ENCODE data around the gene OR10AD1.
"Not testable (repeated sequence)": the region's sequence is repeated elsewhere in the genome, so short reads cannot be mapped to it uniquely, and the experiment has no call there.

The OR10AD1 gene

GRCh38 chr12:48160807-48161206 is 42.3 kb downstream of the OR10AD1 start:
- Mint-ChIP-seq H3K27ac (no peak overlapping the region), H3K4me1 (ENCODE audit: low read depth) (peaks cover 17% of the 10 kb centered on the region)

GRCh38 chr12:48160046-48160445 is 43.0 kb downstream of the OR10AD1 start:
- Mint-ChIP-seq H3K4me1 (ENCODE audit: low read depth) (peaks cover 15% of the 10 kb centered on the region), H3K27ac (no peak overlapping the region), H3K27me3 (ENCODE audit: low read depth) (peaks cover 16% of the 10 kb centered on the region), H3K9me3 (no peaks in the 10 kb centered on the region), H3K4me3 (no peak overlapping the region), H3K36me3 (ENCODE audit: low read depth) (peaks cover 5% of the 10 kb centered on the region)

More at GRCh38 chr12:48160807-48161206, 42.3 kb downstream of the OR10AD1 start:
- no peaks in the 10 kb centered on the region for H3K9me3 Mint-ChIP-seq
- H3K4me3 Mint-ChIP-seq, result no peak overlapping the region
- H3K27me3 Mint-ChIP-seq (ENCODE audit: low read depth), result peaks cover 22% of the 10 kb centered on the region
- peaks cover 5% of the 10 kb centered on the region for H3K36me3 Mint-ChIP-seq (ENCODE audit: low read depth)

- H3K4me3 Mint-ChIP-seq, result peak overlapping the region; percentile 94
- H3K4me1 Mint-ChIP-seq (ENCODE audit: low read depth), result peaks cover 23% of the 10 kb centered on the region
- peak overlapping the region; percentile 94 for H3K27ac Mint-ChIP-seq
- H3K9me3 Mint-ChIP-seq, result no peaks in the 10 kb centered on the region
- peaks cover 7% of the 10 kb centered on the region for H3K27me3 Mint-ChIP-seq (ENCODE audit: low read depth)
- H3K36me3 Mint-ChIP-seq (ENCODE audit: low read depth), result peaks cover 14% of the 10 kb centered on the region
Measured at GRCh38 chr12:48157889-48158370, 45.2 kb downstream of the OR10AD1 start.

GRCh38 chr12:48157018-48157888 is 45.8 kb downstream of the OR10AD1 start, which contains the start of gene ASB8:
Gene ASB8 (minus strand): TSS chr12:48157515. CDS start chr12:48153496, 4,019 bp downstream.
- Mint-ChIP-seq H3K9me3 (no peaks in the 10 kb centered on the region), H3K27ac (peak within 1 kb of the TSS; percentile 94), H3K4me1 (ENCODE audit: low read depth) (peaks cover 24% of the 10 kb centered on the region), H3K4me3 (peak within 1 kb of the TSS; percentile 94), H3K27me3 (ENCODE audit: low read depth) (peaks cover 7% of the 10 kb centered on the region), H3K36me3 (ENCODE audit: low read depth) (peaks cover 15% of the 10 kb centered on the region)

- Mint-ChIP-seq H3K4me1 (ENCODE audit: low read depth) (peaks cover 24% of the 10 kb centered on the region), H3K9me3 (no peaks in the 10 kb centered on the region)
Measured at GRCh38 chr12:48156652-48157017, 46.5 kb downstream of the OR10AD1 start.

GRCh38 chr12:48155786-48156185 is 47.3 kb downstream of the OR10AD1 start:
- peak overlapping the region; percentile 94 for H3K4me3 Mint-ChIP-seq
- H3K9me3 Mint-ChIP-seq; H3K27ac Mint-ChIP-seq; H3K27me3 Mint-ChIP-seq (ENCODE audit: low read depth): not testable (repeated sequence)
- H3K4me1 Mint-ChIP-seq (ENCODE audit: low read depth), result peaks cover 27% of the 10 kb centered on the region
- H3K36me3 Mint-ChIP-seq (ENCODE audit: low read depth), result peaks cover 19% of the 10 kb centered on the region

More at GRCh38 chr12:48156652-48157017, 46.5 kb downstream of the OR10AD1 start:
- Mint-ChIP-seq H3K27me3 (ENCODE audit: low read depth) (peaks cover 4% of the 10 kb centered on the region), H3K27ac (peak overlapping the region; percentile 94), H3K36me3 (ENCODE audit: low read depth) (peaks cover 16% of the 10 kb centered on the region), H3K4me3 (peak overlapping the region; percentile 94)

Measured in T-helper 1 cell treated with Interleukin-12 subunit alpha and Interleukin-12 subunit beta and Interleukin-4 antibody, amounts not matched to agents 30 μg/mL and 1 μg/mL, for 36 hours (primary cell).